ENCODE measurements around the gene GRM7. TPM values are rescaled to one million over a fixed set of nuclear protein-coding genes. Genes with fewer than 3 reads are reported as not detected.

The GRM7 gene
- total and polyA plus RNA-seq, 2 of the 4 experiments (the other 2 are of a cell fraction), result not detected

GRCh38 chr3:7788881-7789280 lies 928.0 kb downstream of the GRM7 start (continued):
- no peak for TF ChIP-seq NFE2L2 (IDR thresholded peaks at IDR 0.05; ENCODE audit: low read depth, low read length)

- Histone ChIP-seq H4K8ac (ENCODE audit: low read depth in 2 of 2, low read length in 2 of 2) (no peak overlapping the region), H2BK20ac (ENCODE audit: low read depth, low read length) (no peak overlapping the region), H4K91ac (ENCODE audit: insufficient read depth, low read depth, low read length) (no peak overlapping the region), H4K5ac (ENCODE audit: low read depth, low read length) (no peak overlapping the region), H3K9me1 (ENCODE audit: insufficient read depth, low read length) (no peaks in the 10 kb centered on the region), H2BK5ac (ENCODE audit: low read depth, low read length, poor library complexity, severe bottlenecking) (no peak overlapping the region), H4K20me1 (ENCODE audit: insufficient read depth, low read length) (no peaks in the 10 kb centered on the region), H3K27me3 (ENCODE audit: control insufficient read depth, insufficient read depth, low read length) (no peaks in the 10 kb centered on the region), H3K14ac (replicated peaks; ENCODE audit: low read depth, low read length) (no peak overlapping the region), H3K36me3 (ENCODE audit: control insufficient read depth, insufficient read depth, low read length) (no peaks in the 10 kb centered on the region), H3K9ac (ENCODE audit: low read depth, low read length) (no peak overlapping the region), H3K79me1 (ENCODE audit: low read depth in 1 of 2, low read length in 2 of 2) (no peaks in the 10 kb centered on the region), H3K4me2 (ENCODE audit: low read depth, low read length) (no peak overlapping the region), H3K56ac (ENCODE audit: extremely low read depth, insufficient read depth, low read length) (no peak overlapping the region), H2BK120ac (ENCODE audit: low read depth, low read length) (no peak overlapping the region), H3K9me3 (ENCODE audit: control insufficient read depth, insufficient read depth, low read length) (peaks cover 21% of the 10 kb centered on the region), H3K4ac (ENCODE audit: low read depth, low read length) (no peak overlapping the region), H2BK15ac (ENCODE audit: low read depth, low read length) (no peak overlapping the region), H3K4me1 (ENCODE audit: control insufficient read depth, insufficient read depth, low read length) (no peaks in the 10 kb centered on the region), H2AK5ac (ENCODE audit: low read depth, low read length) (no peak overlapping the region), H3K4me3 (ENCODE audit: insufficient read depth, low read depth, low read length) (no peak overlapping the region), H3K18ac (ENCODE audit: low read depth, low read length) (no peak overlapping the region), H3K23ac (ENCODE audit: low read depth, low read length) (no peak overlapping the region), H3K27ac (ENCODE audit: insufficient read depth, low read length) (no peak overlapping the region), H2AK9ac (replicated peaks; ENCODE audit: low read depth, low read length, poor library complexity) (no peak overlapping the region), H2AFZ (replicated peaks; ENCODE audit: low read length, poor library complexity) (no peak overlapping the region)
- ChIA-PET POLR2A (ENCODE audit: unreplicated experiment) (no interaction called here), CTCF (no interaction called here)
- 100% methylated on average over 1 of the region's 7 CpGs; no CpG with 5 or more reads in 1 of the 2 experiments for WGBS, 2 experiments (ENCODE audit: extremely low coverage in 2 of 2, insufficient read length in 1 of 2)
- DNase-seq, result no peak
- TF ChIP-seq RCOR1 (IDR thresholded peaks at IDR 0.05; ENCODE audit: insufficient replicate concordance, low read length) (no peak), MAFK (IDR thresholded peaks at IDR 0.05; ENCODE audit: low read depth, low read length) (no peak), BHLHE40 (IDR thresholded peaks at IDR 0.05; ENCODE audit: low read depth, low read length) (no peak), MXI1 (IDR thresholded peaks at IDR 0.05; ENCODE audit: borderline replicate concordance, low read depth, low read length) (no peak), CTCF (conservative IDR thresholded peaks at IDR 0.05; ENCODE audit: low read depth, low read length) (no peak), MAZ (IDR thresholded peaks at IDR 0.05; ENCODE audit: borderline replicate concordance, low read depth, low read length) (no peak), CHD1 (IDR thresholded peaks at IDR 0.05; ENCODE audit: low read depth, low read length) (no peak), POLR2A (IDR thresholded peaks at IDR 0.05; ENCODE audit: low read depth, low read length) (no peak), SMC3 (IDR thresholded peaks at IDR 0.05; ENCODE audit: low read depth, low read length) (no peak), FOS (IDR thresholded peaks at IDR 0.05; ENCODE audit: low read depth, low read length) (no peak), CEBPB (IDR thresholded peaks at IDR 0.05; ENCODE audit: low read depth, low read length) (no peak), RAD21 (IDR thresholded peaks at IDR 0.05; ENCODE audit: low read length) (no peak), RFX5 (IDR thresholded peaks at IDR 0.05; ENCODE audit: low read depth, low read length) (no peak), ELK1 (IDR thresholded peaks at IDR 0.05; ENCODE audit: borderline replicate concordance, low read depth, low read length) (no peak)
- no peak for ATAC-seq (ENCODE audit: low read depth)
- BruUV-seq (replicated peaks), result no TSS peak
- in situ Hi-C loops (cut with MboI; ENCODE audit: low sequenced_read_pairs) (no loop called here), dilution Hi-C loops (cut with HindIII; ENCODE audit: low sequenced_read_pairs, unreplicated experiment) (no loop called here), intact Hi-C loops (cut with micrococcal nuclease) (no loop called here)
These were observed 928.4 kb downstream of the GRM7 start for GRCh38 chr3:7789324-7789723.

Data from IMR-90 (cell line).